WTC11 (cell line): ENCODE measurements around the gene SMIM10L2A. TPM values are rescaled to one million over a fixed set of nuclear protein-coding genes. Genes with fewer than 3 reads are reported as not detected.

Experiments
- ATAC-seq: fragments of 200-7000 bp; cut with Tn5 transposase; 2 replicates; pipeline ENCODE4 v1.10.0; 2021; ENCODE audit warnings: mild to moderate bottlenecking, moderate library complexity
- CTCF ChIA-PET: fragments of 300-600 bp; sonication (Branson Sonifier 250); formaldehyde crosslinking; loops from one replicate; lab custom pipeline; 2021; ENCODE audit warnings: antibody characterized with exemption; lab: Charles Lee
- POLR2A ChIA-PET: fragments of 350-600 bp; sonication (Branson Sonifier 250); formaldehyde crosslinking; loops from one replicate; lab custom pipeline; 2021; ENCODE audit warnings: antibody characterized with exemption; lab: Charles Lee
- DNase-seq: peaks from one replicate; pipeline ENCODE4 v3.0.0; 2021; ENCODE audit warnings: low spot score
- H3K27ac Mint-ChIP-seq: 2 replicates; pipeline ENCODE4 v1.8.0; 2021; ENCODE audit warnings: mixed read lengths
- H3K27me3 Mint-ChIP-seq: 2 replicates; pipeline ENCODE4 v1.8.0; 2021; ENCODE audit warnings: low read depth, mild to moderate bottlenecking, moderate library complexity, mixed read lengths
- H3K36me3 Mint-ChIP-seq: 2 replicates; pipeline ENCODE4 v1.8.0; 2021; ENCODE audit warnings: mixed read lengths
- H3K4me1 Mint-ChIP-seq: 2 replicates; pipeline ENCODE4 v1.8.0; 2022; ENCODE audit warnings: mixed read lengths
- H3K4me3 Mint-ChIP-seq: 2 replicates; pipeline ENCODE4 v1.8.0; 2021; ENCODE audit warnings: mild to moderate bottlenecking, moderate library complexity, mixed read lengths
- H3K9me3 Mint-ChIP-seq: 2 replicates; pipeline ENCODE4 v1.8.0; 2021; ENCODE audit warnings: mixed read lengths
- ETV6 ChIP-seq: sonication (generic); formaldehyde crosslinking; IDR thresholded peaks from 2 replicates; pipeline ENCODE4 v1.8.1; 2022; ENCODE audit warnings: mild to moderate bottlenecking, missing genetic modification reagents
- HMGA2 ChIP-seq: fragments of 250-450 bp; sonication (Bioruptor Pico); IDR thresholded peaks from 2 replicates; pipeline ENCODE4 v1.4.0; 2021; ENCODE audit warnings: mild to moderate bottlenecking, moderate library complexity
- JUN ChIP-seq: sonication (generic); formaldehyde crosslinking; IDR thresholded peaks from 2 replicates; pipeline ENCODE4 v1.8.0; 2023; ENCODE audit warnings: mild to moderate bottlenecking, missing genetic modification reagents
- MXD4 ChIP-seq: fragments of 250-450 bp; sonication (Bioruptor Pico); IDR thresholded peaks from 2 replicates; pipeline ENCODE4 v1.8.0; 2021; ENCODE audit warnings: mild to moderate bottlenecking, moderate library complexity, borderline replicate concordance
- NFATC4 ChIP-seq: fragments of 250-450 bp; sonication (Bioruptor Pico); IDR thresholded peaks from 2 replicates; pipeline ENCODE4 v1.9.0; 2021; ENCODE audit warnings: mild to moderate bottlenecking
- RORB ChIP-seq: fragments of 250-450 bp; sonication (Bioruptor Pico); IDR thresholded peaks from 2 replicates; pipeline ENCODE4 v1.9.0; 2021; ENCODE audit warnings: mild to moderate bottlenecking
- SOX15 ChIP-seq: fragments of 250-450 bp; sonication (Bioruptor Pico); IDR thresholded peaks from 2 replicates; pipeline ENCODE4 v1.9.0; 2021; ENCODE audit warnings: mild to moderate bottlenecking
- TP53 ChIP-seq: sonication (generic); formaldehyde crosslinking; IDR thresholded peaks from 2 replicates; pipeline ENCODE4 v1.8.1; 2023; ENCODE audit warnings: mild to moderate bottlenecking, missing genetic modification reagents
- USF2 ChIP-seq: sonication (generic); formaldehyde crosslinking; IDR thresholded peaks from 2 replicates; pipeline ENCODE4 v1.8.1; 2023; ENCODE audit warnings: mild to moderate bottlenecking, missing genetic modification reagents, moderate library complexity
- ZBTB21 ChIP-seq: sonication (generic); formaldehyde crosslinking; IDR thresholded peaks from 2 replicates; pipeline ENCODE4 v1.8.1; 2023; ENCODE audit warnings: mild to moderate bottlenecking, missing genetic modification reagents, borderline replicate concordance
- ZNF138 ChIP-seq: sonication (generic); formaldehyde crosslinking; conservative IDR thresholded peaks from 2 replicates; pipeline ENCODE4 v1.8.1; 2022; ENCODE audit warnings: mild to moderate bottlenecking, moderate library complexity, missing genetic modification reagents
- ZNF232 ChIP-seq: sonication (generic); formaldehyde crosslinking; IDR thresholded peaks from 2 replicates; pipeline ENCODE4 v1.8.0; 2022; ENCODE audit warnings: mild to moderate bottlenecking, missing genetic modification reagents
- ZNF317 ChIP-seq: sonication (generic); formaldehyde crosslinking; IDR thresholded peaks from 2 replicates; pipeline ENCODE4 v1.8.1; 2023; ENCODE audit warnings: low read depth, mild to moderate bottlenecking, moderate library complexity, missing genetic modification reagents, borderline replicate concordance
- ZNF423 ChIP-seq: fragments of 250-450 bp; sonication (Bioruptor Pico); IDR thresholded peaks from 2 replicates; pipeline ENCODE4 v2.1.2; 2022; ENCODE audit warnings: mild to moderate bottlenecking, moderate library complexity
- total RNA-seq: library from RNA; stranded (reverse); gene quantifications from 3 replicates; pipeline ENCODE4 v1.2.3, GENCODE V29; 2021
- TF ChIP-seq, protein P1 (sequence below): sonication (generic); formaldehyde crosslinking; IDR thresholded peaks from 2 replicates; pipeline ENCODE4 v1.8.1; 2023; ENCODE audit warnings: mild to moderate bottlenecking, missing genetic modification reagents
- TF ChIP-seq, protein P2 (sequence below): sonication (generic); formaldehyde crosslinking; IDR thresholded peaks from 2 replicates; pipeline ENCODE4 v1.8.1; 2022; ENCODE audit warnings: low read depth, mild to moderate bottlenecking, moderate library complexity, missing genetic modification reagents, borderline replicate concordance
- TF ChIP-seq, protein P3 (sequence below): sonication (generic); formaldehyde crosslinking; IDR thresholded peaks from 2 replicates; pipeline ENCODE4 v1.8.1; 2023; ENCODE audit warnings: mild to moderate bottlenecking, moderate library complexity, missing genetic modification reagents
- TF ChIP-seq, protein P4 (sequence below): sonication (generic); formaldehyde crosslinking; IDR thresholded peaks from 2 replicates; pipeline ENCODE4 v1.8.0; 2022; ENCODE audit warnings: mild to moderate bottlenecking, missing genetic modification reagents

The SMIM10L2A gene
- total RNA-seq, 1 experiment from 2014 or later = 4.7 TPM

GRCh38 chrX:135431886-135432285 lies 10.1 kb downstream of the SMIM10L2A start:
- no peak for TF ChIP-seq NFATC4
- no peak for TF ChIP-seq ZNF423
- no peak for TF ChIP-seq ETV6 (CRISPR knock-in tag)
- TF ChIP-seq JUN = no peak
- TF ChIP-seq, protein P1, sequence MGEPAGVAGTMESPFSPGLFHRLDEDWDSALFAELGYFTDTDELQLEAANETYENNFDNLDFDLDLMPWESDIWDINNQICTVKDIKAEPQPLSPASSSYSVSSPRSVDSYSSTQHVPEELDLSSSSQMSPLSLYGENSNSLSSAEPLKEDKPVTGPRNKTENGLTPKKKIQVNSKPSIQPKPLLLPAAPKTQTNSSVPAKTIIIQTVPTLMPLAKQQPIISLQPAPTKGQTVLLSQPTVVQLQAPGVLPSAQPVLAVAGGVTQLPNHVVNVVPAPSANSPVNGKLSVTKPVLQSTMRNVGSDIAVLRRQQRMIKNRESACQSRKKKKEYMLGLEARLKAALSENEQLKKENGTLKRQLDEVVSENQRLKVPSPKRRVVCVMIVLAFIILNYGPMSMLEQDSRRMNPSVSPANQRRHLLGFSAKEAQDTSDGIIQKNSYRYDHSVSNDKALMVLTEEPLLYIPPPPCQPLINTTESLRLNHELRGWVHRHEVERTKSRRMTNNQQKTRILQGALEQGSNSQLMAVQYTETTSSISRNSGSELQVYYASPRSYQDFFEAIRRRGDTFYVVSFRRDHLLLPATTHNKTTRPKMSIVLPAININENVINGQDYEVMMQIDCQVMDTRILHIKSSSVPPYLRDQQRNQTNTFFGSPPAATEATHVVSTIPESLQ = no peak
- no peak for TF ChIP-seq SOX15 (CRISPR knock-in tag)
- TF ChIP-seq ZNF232 (CRISPR knock-in tag) = no peak
- TF ChIP-seq, protein P2, sequence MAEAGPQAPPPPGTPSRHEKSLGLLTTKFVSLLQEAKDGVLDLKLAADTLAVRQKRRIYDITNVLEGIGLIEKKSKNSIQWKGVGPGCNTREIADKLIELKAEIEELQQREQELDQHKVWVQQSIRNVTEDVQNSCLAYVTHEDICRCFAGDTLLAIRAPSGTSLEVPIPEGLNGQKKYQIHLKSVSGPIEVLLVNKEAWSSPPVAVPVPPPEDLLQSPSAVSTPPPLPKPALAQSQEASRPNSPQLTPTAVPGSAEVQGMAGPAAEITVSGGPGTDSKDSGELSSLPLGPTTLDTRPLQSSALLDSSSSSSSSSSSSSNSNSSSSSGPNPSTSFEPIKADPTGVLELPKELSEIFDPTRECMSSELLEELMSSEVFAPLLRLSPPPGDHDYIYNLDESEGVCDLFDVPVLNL (CRISPR knock-in tag) = no peak
- TF ChIP-seq ZBTB21 = no peak
- TF ChIP-seq MXD4 = no peak
- no peak for TF ChIP-seq ZNF317 (CRISPR knock-in tag)
- TF ChIP-seq ZNF138 (CRISPR knock-in tag) = no peak
- TF ChIP-seq, protein P3, sequence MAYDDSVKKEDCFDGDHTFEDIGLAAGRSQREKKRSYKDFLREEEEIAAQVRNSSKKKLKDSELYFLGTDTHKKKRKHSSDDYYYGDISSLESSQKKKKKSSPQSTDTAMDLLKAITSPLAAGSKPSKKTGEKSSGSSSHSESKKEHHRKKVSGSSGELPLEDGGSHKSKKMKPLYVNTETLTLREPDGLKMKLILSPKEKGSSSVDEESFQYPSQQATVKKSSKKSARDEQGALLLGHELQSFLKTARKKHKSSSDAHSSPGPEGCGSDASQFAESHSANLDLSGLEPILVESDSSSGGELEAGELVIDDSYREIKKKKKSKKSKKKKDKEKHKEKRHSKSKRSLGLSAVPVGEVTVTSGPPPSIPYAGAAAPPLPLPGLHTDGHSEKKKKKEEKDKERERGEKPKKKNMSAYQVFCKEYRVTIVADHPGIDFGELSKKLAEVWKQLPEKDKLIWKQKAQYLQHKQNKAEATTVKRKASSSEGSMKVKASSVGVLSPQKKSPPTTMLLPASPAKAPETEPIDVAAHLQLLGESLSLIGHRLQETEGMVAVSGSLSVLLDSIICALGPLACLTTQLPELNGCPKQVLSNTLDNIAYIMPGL (CRISPR knock-in tag) = no peak
- TF ChIP-seq RORB (CRISPR knock-in tag) = no peak
- TF ChIP-seq, protein P4, sequence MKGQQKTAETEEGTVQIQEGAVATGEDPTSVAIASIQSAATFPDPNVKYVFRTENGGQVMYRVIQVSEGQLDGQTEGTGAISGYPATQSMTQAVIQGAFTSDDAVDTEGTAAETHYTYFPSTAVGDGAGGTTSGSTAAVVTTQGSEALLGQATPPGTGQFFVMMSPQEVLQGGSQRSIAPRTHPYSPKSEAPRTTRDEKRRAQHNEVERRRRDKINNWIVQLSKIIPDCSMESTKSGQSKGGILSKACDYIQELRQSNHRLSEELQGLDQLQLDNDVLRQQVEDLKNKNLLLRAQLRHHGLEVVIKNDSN (CRISPR knock-in tag) = no peak
- TF ChIP-seq TP53 (CRISPR knock-in tag) = no peak
- H3K27ac Mint-ChIP-seq = no peak overlapping the region
- ChIA-PET CTCF (interaction anchor here (1.2 to 1.4 kb wide), 3 partner anchors 10 to 165 kb away, joined by 3 to 6 read pairs (median 5); partner anchors contain the start of gene SMIM10L2A), POLR2A (no interaction called here)
- peaks cover 7% of the 10 kb centered on the region; the same call in 1 of the 2 replicates for H3K4me1 Mint-ChIP-seq
- no peak for DNase-seq
- H3K36me3 Mint-ChIP-seq = peaks cover 9% of the 10 kb centered on the region
- H3K9me3 Mint-ChIP-seq = peaks cover 10% of the 10 kb centered on the region
- H3K27me3 Mint-ChIP-seq = peaks cover 8% of the 10 kb centered on the region
- no peak for ATAC-seq
- no peak overlapping the region for H3K4me3 Mint-ChIP-seq

GRCh38 chrX:135432453-135432852 lies 10.7 kb downstream of the SMIM10L2A start:
- H3K4me1 Mint-ChIP-seq = peaks cover 7% of the 10 kb centered on the region; the same call in 1 of the 2 replicates
- no peak overlapping the region for H3K4me3 Mint-ChIP-seq
- peaks cover 8% of the 10 kb centered on the region for H3K27me3 Mint-ChIP-seq
- peaks cover 10% of the 10 kb centered on the region for H3K9me3 Mint-ChIP-seq
- H3K27ac Mint-ChIP-seq = no peak overlapping the region
- ATAC-seq (peak; percentile 77), DNase-seq (no peak)
- peaks cover 9% of the 10 kb centered on the region for H3K36me3 Mint-ChIP-seq
- ChIA-PET CTCF (interaction anchor here (0.8 to 1.4 kb wide), 7 partner anchors 11 to 164 kb away, joined by 3 to 14 read pairs (median 4); partner anchors contain the start of gene SMIM10L2A), POLR2A (no interaction called here)
- TF ChIP-seq, protein P4 (CRISPR knock-in tag) = peak; percentile 47; the same call in 1 of the 2 replicates
- TF ChIP-seq USF2 (CRISPR knock-in tag) (peak; percentile 68), HMGA2 (no peak)
